ENCODE results near the gene MED13L. TPM values are rescaled to one million over a fixed set of nuclear protein-coding genes. Genes with fewer than 3 reads are reported as not detected.

MED13L gene
- total and polyA plus RNA-seq, 9 donors, result 31.0 to 82.7 (median 44.9) TPM

DNA sequence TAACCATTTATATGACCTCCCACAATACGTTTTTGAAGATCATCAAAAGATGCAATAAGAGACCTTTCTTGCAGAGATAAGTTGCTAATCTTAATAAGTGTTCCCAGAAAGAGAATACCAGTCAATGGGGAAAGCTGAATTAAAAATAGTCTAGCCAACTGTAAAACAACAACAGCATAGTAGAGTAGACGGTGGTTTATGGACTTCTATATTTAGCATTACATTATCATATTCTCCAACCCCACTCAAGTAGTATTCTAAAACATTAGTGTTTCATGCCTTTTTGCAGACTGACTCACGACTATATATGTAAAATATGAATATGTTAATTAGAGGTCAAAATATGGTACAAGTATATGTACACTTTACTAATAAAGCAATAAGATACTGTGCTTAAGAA is 218.9 kb downstream of the MED13L start:
- no peak for DNase-seq

DNA sequence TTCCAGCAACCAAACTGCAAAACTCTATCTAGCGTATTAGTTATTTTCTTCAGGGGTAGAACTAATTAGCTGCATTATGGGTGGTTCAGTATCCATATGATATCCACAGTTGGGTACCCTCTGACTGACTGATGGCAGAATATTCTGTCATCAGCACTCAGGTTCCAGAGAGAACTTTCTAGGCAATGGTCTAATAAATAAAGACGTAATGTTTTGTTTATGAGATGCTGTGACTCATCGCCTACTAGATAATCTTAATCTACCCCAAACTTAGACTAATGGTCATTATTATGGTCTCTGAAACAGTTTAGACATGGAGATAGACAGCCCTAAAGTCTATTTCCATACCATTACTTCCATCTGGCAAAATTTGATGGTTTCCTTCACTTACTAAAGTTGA is 220.1 kb downstream of the MED13L start:
- WGBS (ENCODE audit: insufficient coverage), result no CpG with 5 or more reads among the region's 3 CpGs
- H3K27me3 ChIP-seq (ENCODE audit: control insufficient read depth, insufficient read depth, low read length), result no peaks in the 10 kb centered on the region
- no peaks in the 10 kb centered on the region for H3K9me3 ChIP-seq (replicated peaks; ENCODE audit: control insufficient read depth, low read depth, low read length)
- H3K27ac ChIP-seq (ENCODE audit: low read length), result no peak overlapping the region
- H3K36me3 ChIP-seq (ENCODE audit: control insufficient read depth, insufficient read depth, low read length), result no peaks in the 10 kb centered on the region
- H3K4me1 ChIP-seq (ENCODE audit: control insufficient read depth, insufficient read depth, low read length), result peaks cover 2% of the 10 kb centered on the region
- no peak overlapping the region for H3K4me3 ChIP-seq (ENCODE audit: low read length)
- DNase-seq, result no peak

More for the DNA sequence above, 218.9 kb downstream of the MED13L start:
- no CpG with 5 or more reads among the region's 3 CpGs for WGBS (ENCODE audit: insufficient coverage)
- Histone ChIP-seq H3K4me3 (ENCODE audit: low read length) (no peak overlapping the region), H3K27me3 (ENCODE audit: control insufficient read depth, insufficient read depth, low read length) (no peaks in the 10 kb centered on the region), H3K9me3 (replicated peaks; ENCODE audit: control insufficient read depth, low read depth, low read length) (no peaks in the 10 kb centered on the region), H3K36me3 (ENCODE audit: control insufficient read depth, insufficient read depth, low read length) (no peaks in the 10 kb centered on the region), H3K27ac (ENCODE audit: low read length) (no peak overlapping the region), H3K4me1 (ENCODE audit: control insufficient read depth, insufficient read depth, low read length) (peaks cover 2% of the 10 kb centered on the region)

DNA sequence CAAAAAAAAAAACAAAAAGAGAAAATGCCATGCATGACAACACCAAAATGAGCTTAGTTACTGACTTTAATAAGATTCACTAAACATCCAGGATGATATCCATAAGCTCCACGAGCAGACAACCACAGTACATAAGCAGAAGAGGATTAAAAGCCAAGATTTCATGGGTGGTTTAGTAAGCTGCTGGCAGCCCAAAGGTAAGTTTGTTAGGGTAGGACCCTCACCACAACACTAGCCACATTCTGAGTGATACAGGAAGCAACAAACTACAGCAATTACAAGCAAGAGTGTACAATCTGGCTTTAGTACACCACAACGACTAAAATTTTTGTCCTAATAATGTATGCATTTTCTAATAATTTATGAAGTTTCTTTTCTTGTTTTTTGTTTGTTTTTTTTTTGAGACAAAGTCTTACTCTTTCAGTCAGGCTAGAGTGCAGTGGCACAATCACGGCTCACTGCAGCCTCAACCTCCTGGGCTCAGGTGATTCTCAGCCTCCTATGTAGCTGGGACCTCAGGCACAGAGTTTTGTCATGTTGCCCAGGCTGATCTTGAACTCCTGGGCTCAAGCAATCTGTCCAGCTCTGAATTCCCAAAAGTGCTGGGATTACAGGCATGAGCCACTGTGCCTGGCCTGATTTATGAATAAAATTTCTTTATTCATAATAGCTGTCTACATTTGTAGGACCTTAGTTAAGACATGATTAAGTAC is 221.4 kb downstream of the MED13L start:
- H3K9me3 ChIP-seq (replicated peaks; ENCODE audit: control insufficient read depth, low read depth, low read length), result no peaks in the 10 kb centered on the region
- H3K4me1 ChIP-seq (ENCODE audit: control insufficient read depth, insufficient read depth, low read length), result peaks cover 2% of the 10 kb centered on the region
- no peak for DNase-seq

DNA sequence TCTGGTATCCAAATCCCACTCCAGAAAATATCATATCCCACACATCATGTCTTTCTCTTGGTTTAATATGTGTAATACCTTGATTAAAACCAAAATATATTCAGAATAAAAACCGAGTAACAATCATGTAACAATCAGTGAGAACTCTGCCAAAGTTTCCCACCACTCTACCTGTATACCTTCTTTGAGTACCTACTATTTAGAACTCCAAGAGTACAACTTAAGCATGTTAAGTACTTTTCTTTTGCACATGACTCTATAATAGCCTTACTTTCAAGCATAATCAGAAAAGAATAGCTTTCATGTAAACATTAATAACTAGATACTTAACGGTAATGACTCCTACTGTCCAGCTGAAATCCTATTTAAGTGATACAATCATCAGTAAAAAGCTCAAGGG is 223.2 kb downstream of the MED13L start:
- no peaks in the 10 kb centered on the region for H3K9me3 ChIP-seq (replicated peaks; ENCODE audit: control insufficient read depth, low read depth, low read length)
- peaks cover 4% of the 10 kb centered on the region for H3K4me1 ChIP-seq (ENCODE audit: control insufficient read depth, insufficient read depth, low read length)
- WGBS (ENCODE audit: insufficient coverage), result 100% methylated on average over 2 of the region's 2 CpGs
- no peak for DNase-seq
- H3K36me3 ChIP-seq (ENCODE audit: control insufficient read depth, insufficient read depth, low read length), result no peaks in the 10 kb centered on the region
- H3K4me3 ChIP-seq (ENCODE audit: low read length), result no peak overlapping the region
- H3K27me3 ChIP-seq (ENCODE audit: control insufficient read depth, insufficient read depth, low read length), result no peaks in the 10 kb centered on the region
- no peak overlapping the region for H3K27ac ChIP-seq (ENCODE audit: low read length)

More for the DNA sequence above, 221.4 kb downstream of the MED13L start:
- H3K27me3 ChIP-seq (ENCODE audit: control insufficient read depth, insufficient read depth, low read length), result no peaks in the 10 kb centered on the region
- no peak overlapping the region for H3K4me3 ChIP-seq (ENCODE audit: low read length)
- no peak overlapping the region for H3K27ac ChIP-seq (ENCODE audit: low read length)
- no peaks in the 10 kb centered on the region for H3K36me3 ChIP-seq (ENCODE audit: control insufficient read depth, insufficient read depth, low read length)
- 100% methylated on average over 1 of the region's 3 CpGs for WGBS (ENCODE audit: insufficient coverage)

DNA sequence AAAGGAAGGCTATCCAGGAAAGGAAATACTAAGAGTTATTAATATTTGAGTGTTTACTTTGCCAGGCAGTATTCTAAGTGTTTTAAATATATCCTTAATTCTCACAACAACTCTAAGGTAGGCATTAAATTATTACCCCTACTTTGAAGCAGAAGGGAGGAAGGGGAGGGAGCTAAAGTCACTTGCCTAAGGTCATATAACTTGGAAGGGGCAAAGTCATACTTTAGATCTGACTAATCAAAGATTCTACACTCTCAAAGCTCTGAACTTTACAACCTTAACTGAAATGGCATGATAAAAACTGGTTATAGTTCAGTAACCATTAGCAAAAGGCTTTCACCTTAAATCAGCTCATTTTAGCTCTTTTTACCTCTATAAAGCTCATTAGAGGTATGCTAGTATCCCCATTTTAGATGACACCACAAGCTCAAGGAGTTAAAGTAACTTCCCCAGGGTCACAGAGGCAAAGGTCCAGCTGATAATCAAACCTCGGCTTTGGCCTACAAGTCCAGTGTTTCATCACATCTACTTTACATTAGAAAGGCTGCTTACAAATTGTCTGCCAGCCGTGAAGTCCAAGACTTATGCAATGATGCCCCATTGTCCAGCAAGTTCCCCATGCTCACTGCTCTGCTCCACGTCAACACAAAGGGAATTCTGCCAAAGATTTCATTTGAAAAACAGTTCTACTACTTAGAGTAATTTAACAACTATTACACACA is 223.9 kb downstream of the MED13L start:
- 41% methylated on average over 3 of the region's 3 CpGs for WGBS (ENCODE audit: insufficient coverage)
- no peaks in the 10 kb centered on the region for H3K9me3 ChIP-seq (replicated peaks; ENCODE audit: control insufficient read depth, low read depth, low read length)
- H3K4me1 ChIP-seq (ENCODE audit: control insufficient read depth, insufficient read depth, low read length), result peaks cover 4% of the 10 kb centered on the region
- no peaks in the 10 kb centered on the region for H3K27me3 ChIP-seq (ENCODE audit: control insufficient read depth, insufficient read depth, low read length)
- H3K4me3 ChIP-seq (ENCODE audit: low read length), result no peak overlapping the region
- no peaks in the 10 kb centered on the region for H3K36me3 ChIP-seq (ENCODE audit: control insufficient read depth, insufficient read depth, low read length)
- peak; percentile 66 for DNase-seq
- H3K27ac ChIP-seq (ENCODE audit: low read length), result no peak overlapping the region

DNA sequence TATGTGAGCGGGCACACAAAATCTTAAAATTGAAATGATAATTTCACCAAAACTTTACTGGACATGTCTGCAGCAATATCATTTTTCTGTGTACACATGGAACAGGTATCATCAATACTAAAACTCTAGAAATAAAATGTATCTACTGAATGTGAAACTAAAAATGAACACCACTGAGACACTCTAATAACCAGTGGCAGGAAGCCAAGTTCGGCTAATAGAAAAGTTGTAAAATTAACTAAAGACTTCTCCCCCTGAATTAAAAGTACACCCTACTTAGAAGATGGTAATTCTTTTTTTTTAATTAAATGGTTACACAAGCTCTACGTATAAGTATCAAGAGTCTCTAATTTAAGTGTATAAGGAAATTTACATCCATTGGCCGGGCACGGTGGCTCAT is 227.2 kb downstream of the MED13L start:
- no peaks in the 10 kb centered on the region for H3K36me3 ChIP-seq (ENCODE audit: control insufficient read depth, insufficient read depth, low read length)
- H3K27ac ChIP-seq (ENCODE audit: low read length), result no peak overlapping the region
- no peaks in the 10 kb centered on the region for H3K27me3 ChIP-seq (ENCODE audit: control insufficient read depth, insufficient read depth, low read length)
- H3K9me3 ChIP-seq (replicated peaks; ENCODE audit: control insufficient read depth, low read depth, low read length), result no peaks in the 10 kb centered on the region
- no CpG with 5 or more reads among the region's 5 CpGs for WGBS (ENCODE audit: insufficient coverage)
- H3K4me1 ChIP-seq (ENCODE audit: control insufficient read depth, insufficient read depth, low read length), result peaks cover 4% of the 10 kb centered on the region
- DNase-seq, result peak; percentile 38
- no peak overlapping the region for H3K4me3 ChIP-seq (ENCODE audit: low read length)

DNA sequence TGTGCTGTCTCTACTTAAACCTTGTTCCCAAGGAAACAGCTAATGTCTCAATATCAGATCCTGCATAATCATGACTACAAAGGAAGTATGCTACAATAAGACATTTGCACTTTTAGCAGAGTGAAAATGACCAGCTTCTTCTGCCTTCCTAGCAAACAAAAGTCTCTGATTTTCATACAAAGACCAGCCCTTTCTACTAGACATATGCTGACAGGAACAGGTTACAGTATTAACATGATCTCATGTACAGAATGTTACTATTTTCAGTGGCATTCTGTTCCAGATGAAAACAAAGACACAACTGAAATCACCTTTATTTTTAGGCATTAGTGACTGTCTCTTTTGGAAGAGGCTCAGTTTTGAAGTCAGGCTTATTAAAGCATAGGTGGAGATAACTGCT is 228.6 kb downstream of the MED13L start:
- peak; percentile 24 for DNase-seq
- Histone ChIP-seq H3K9me3 (replicated peaks; ENCODE audit: control insufficient read depth, low read depth, low read length) (no peaks in the 10 kb centered on the region), H3K27me3 (ENCODE audit: control insufficient read depth, insufficient read depth, low read length) (no peaks in the 10 kb centered on the region), H3K4me3 (ENCODE audit: low read length) (no peak overlapping the region), H3K36me3 (ENCODE audit: control insufficient read depth, insufficient read depth, low read length) (no peaks in the 10 kb centered on the region), H3K4me1 (ENCODE audit: control insufficient read depth, insufficient read depth, low read length) (peaks cover 4% of the 10 kb centered on the region), H3K27ac (ENCODE audit: low read length) (no peak overlapping the region)

DNA sequence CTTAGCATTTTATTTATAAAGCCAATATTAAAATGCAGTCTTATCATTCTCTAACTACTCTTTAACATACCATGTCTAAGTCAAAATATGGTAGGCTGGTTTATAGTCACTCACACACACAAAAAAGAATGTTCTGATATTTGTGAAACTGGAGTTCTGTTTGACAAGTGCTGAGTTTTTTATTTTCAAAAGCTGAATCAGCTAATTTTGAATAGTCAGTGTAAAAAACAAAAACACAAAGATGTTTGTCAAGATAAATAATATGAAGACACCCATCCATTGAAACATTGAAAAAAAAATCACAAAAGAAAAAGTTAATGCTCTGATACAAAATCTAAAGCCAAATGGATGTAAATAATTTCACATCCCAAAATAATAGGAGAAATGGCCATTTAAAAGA is 231.5 kb downstream of the MED13L start:
- no peak for DNase-seq
- no peaks in the 10 kb centered on the region for H3K9me3 ChIP-seq (replicated peaks; ENCODE audit: control insufficient read depth, low read depth, low read length)
- H3K36me3 ChIP-seq (ENCODE audit: control insufficient read depth, insufficient read depth, low read length), result no peaks in the 10 kb centered on the region
- no peak overlapping the region for H3K27ac ChIP-seq (ENCODE audit: low read length)
- H3K4me1 ChIP-seq (ENCODE audit: control insufficient read depth, insufficient read depth, low read length), result peaks cover 3% of the 10 kb centered on the region
- H3K4me3 ChIP-seq (ENCODE audit: low read length), result no peak overlapping the region
- H3K27me3 ChIP-seq (ENCODE audit: control insufficient read depth, insufficient read depth, low read length), result no peaks in the 10 kb centered on the region

DNA sequence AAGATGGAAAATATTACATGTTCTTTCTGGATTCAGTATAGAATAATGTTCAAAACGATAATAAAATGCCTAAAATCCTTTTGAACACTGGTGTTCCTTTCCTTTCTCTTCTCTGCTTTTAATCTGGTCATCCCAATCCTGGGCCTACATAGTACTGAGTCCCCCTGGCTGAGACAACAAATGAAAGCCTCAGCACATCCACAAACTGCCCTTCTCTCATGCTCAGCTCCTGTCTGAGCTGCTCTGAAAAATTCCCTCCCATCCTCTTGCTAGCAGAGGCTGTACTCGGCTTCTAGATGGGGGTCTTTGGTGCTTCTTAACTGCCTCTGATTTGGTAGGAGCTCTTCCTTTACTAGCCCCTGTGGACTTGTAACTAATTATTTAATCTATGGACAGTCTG is 232.3 kb downstream of the MED13L start:
- H3K4me1 ChIP-seq (ENCODE audit: control insufficient read depth, insufficient read depth, low read length), result no peaks in the 10 kb centered on the region

DNA sequence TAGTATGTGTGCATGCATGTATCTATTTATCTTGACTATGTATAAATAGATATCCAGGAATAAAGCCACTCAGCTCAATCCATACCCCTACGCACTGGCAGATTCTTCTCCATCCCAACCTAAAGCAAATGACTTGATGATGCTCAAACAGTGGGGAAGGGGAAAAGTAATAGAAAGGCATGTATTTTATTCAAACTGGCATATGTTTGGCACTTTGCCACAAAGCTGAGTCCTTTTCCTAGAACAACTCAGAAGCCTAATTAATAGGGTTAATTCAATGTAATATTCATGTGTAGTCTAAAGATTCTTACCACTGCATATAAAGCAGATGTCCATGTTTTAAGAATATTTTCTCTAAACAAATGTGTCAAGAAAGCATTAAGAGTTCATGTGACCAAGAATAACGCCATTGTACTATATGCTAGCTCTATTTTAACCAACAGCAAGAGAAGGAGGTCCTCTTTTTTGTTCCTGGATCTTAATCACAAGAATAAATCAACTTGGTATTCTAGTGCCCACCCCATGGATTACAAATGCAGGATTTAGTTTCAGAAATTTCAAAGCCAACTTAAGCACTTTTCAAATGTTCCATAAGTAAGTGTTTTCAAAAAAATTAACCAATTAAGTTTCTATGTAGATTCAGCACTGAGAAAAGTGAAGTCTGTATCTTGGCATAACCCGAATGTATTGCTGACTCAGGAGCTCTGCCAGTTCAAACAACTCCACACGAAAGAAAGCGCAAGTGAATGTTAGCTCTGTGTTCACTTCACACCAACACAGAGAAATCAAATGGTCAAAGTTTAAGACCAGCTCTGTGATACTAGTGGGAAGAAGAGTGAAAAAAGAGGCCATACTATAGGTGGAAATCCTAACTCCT is 233.6 kb downstream of the MED13L start:
- Histone ChIP-seq H3K4me1 (ENCODE audit: control insufficient read depth, insufficient read depth, low read length) (no peaks in the 10 kb centered on the region), H3K4me3 (ENCODE audit: low read length) (no peak overlapping the region), H3K9me3 (replicated peaks; ENCODE audit: control insufficient read depth, low read depth, low read length) (no peaks in the 10 kb centered on the region), H3K27me3 (ENCODE audit: control insufficient read depth, insufficient read depth, low read length) (no peaks in the 10 kb centered on the region), H3K27ac (ENCODE audit: low read length) (no peak overlapping the region), H3K36me3 (ENCODE audit: control insufficient read depth, insufficient read depth, low read length) (no peaks in the 10 kb centered on the region)
- WGBS (ENCODE audit: insufficient coverage), result no CpG with 5 or more reads among the region's 5 CpGs
- no peak for DNase-seq

More for the DNA sequence above, 232.3 kb downstream of the MED13L start:
- DNase-seq, result no peak
- Histone ChIP-seq H3K9me3 (replicated peaks; ENCODE audit: control insufficient read depth, low read depth, low read length) (no peaks in the 10 kb centered on the region), H3K27me3 (ENCODE audit: control insufficient read depth, insufficient read depth, low read length) (no peaks in the 10 kb centered on the region), H3K36me3 (ENCODE audit: control insufficient read depth, insufficient read depth, low read length) (no peaks in the 10 kb centered on the region), H3K4me3 (ENCODE audit: low read length) (no peak overlapping the region), H3K27ac (ENCODE audit: low read length) (no peak overlapping the region)
- WGBS (ENCODE audit: insufficient coverage), result no CpG with 5 or more reads among the region's 2 CpGs

Data from muscle of leg (tissue), 11 donors.